ENCODE data around the gene EBF3. TPM values are rescaled to one million over a fixed set of nuclear protein-coding genes. Genes with fewer than 3 reads are reported as not detected.

The EBF3 gene
- total RNA-seq, 1 experiment from 2014 or later: 56.2 TPM

DNA sequence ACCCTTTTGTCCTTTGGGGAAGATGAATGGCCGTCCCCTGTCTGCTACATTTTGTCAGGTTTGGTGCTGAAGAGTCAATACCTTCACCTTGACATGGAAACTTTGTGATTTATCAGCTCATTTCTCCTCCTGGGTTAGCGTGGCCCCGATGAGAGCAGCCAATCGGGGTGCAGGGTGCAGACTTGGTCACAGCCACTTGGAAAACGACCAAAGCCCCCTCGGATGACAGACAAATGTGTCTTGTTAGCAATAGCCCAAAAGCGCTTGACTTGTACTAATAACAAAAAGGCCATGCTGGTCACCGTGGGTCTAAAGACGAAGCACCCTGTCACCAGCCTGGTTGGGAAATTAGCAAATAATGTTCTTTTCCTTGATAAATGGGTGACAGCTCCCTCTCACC lies 103.7 kb downstream of the EBF3 start:
- CTCF ChIA-PET: no interaction called here
- POLR2A ChIA-PET (ENCODE audit: low non-redundant PET): no interaction called here
- Histone ChIP-seq H3K36me3 (ENCODE audit: insufficient read depth, low read length, poor library complexity, severe bottlenecking) (peaks cover 67% of the 10 kb centered on the region), H3K4me3 (ENCODE audit: low read depth, low read length, poor library complexity, severe bottlenecking) (no peak overlapping the region), H3K27me3 (replicated peaks; ENCODE audit: insufficient read depth, low read depth, low read length, poor library complexity) (no peaks in the 10 kb centered on the region), H3K4me1 (ENCODE audit: insufficient read depth, low read length, poor library complexity, severe bottlenecking) (no peaks in the 10 kb centered on the region), H3K27ac (ENCODE audit: low read depth, low read length, poor library complexity, severe bottlenecking) (no peak overlapping the region), H3K9me3 (ENCODE audit: low read depth, low read length, poor library complexity, severe bottlenecking) (no peaks in the 10 kb centered on the region)
- no TSS peak for BruUV-seq (replicated peaks)
- no peak for TF ChIP-seq EZH2 (IDR thresholded peaks at IDR 0.05; ENCODE audit: borderline replicate concordance, low read depth, low read length, poor library complexity, severe bottlenecking)
- TF ChIP-seq, protein P1, sequence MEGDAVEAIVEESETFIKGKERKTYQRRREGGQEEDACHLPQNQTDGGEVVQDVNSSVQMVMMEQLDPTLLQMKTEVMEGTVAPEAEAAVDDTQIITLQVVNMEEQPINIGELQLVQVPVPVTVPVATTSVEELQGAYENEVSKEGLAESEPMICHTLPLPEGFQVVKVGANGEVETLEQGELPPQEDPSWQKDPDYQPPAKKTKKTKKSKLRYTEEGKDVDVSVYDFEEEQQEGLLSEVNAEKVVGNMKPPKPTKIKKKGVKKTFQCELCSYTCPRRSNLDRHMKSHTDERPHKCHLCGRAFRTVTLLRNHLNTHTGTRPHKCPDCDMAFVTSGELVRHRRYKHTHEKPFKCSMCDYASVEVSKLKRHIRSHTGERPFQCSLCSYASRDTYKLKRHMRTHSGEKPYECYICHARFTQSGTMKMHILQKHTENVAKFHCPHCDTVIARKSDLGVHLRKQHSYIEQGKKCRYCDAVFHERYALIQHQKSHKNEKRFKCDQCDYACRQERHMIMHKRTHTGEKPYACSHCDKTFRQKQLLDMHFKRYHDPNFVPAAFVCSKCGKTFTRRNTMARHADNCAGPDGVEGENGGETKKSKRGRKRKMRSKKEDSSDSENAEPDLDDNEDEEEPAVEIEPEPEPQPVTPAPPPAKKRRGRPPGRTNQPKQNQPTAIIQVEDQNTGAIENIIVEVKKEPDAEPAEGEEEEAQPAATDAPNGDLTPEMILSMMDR (conservative IDR thresholded peaks at IDR 0.05; ENCODE audit: low read depth, low read length): no peak
- intact Hi-C loops (cut with micrococcal nuclease; ENCODE audit: unreplicated experiment): no loop called here
- DNase-seq (ENCODE audit: low spot score): no peak

DNA sequence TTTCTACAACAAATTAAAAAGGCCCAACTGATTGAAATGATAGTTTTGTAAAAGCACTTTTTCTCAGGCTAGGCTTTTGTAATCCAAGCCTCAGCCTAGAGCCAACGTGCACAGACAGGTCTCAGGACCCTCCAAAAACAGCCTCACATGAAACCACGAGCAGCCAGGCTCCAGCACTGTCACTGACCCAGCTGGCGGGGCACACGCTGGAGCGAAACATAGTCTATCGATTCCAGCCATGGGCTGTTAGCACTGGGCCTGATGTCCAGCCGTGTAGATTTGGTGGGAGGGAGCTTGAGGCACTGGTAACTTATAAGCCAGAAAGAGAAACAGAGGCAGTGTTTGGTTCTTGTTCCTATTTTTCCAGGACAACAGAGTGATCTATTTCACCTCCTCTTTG lies 104.5 kb downstream of the EBF3 start:
- ChIA-PET POLR2A (ENCODE audit: low non-redundant PET) (interaction anchor here (0.6 kb wide), 1 partner anchor 84 kb away, joined by 6 read pairs; no protein-coding TSS in a partner anchor), CTCF (no interaction called here)
- Histone ChIP-seq H3K27ac (ENCODE audit: low read depth, low read length, poor library complexity, severe bottlenecking) (no peak overlapping the region), H3K4me1 (ENCODE audit: insufficient read depth, low read length, poor library complexity, severe bottlenecking) (peaks cover under 1% of the 10 kb centered on the region), H3K27me3 (replicated peaks; ENCODE audit: insufficient read depth, low read depth, low read length, poor library complexity) (no peaks in the 10 kb centered on the region), H3K36me3 (ENCODE audit: insufficient read depth, low read length, poor library complexity, severe bottlenecking) (peaks cover 60% of the 10 kb centered on the region), H3K9me3 (ENCODE audit: low read depth, low read length, poor library complexity, severe bottlenecking) (no peaks in the 10 kb centered on the region), H3K4me3 (ENCODE audit: low read depth, low read length, poor library complexity, severe bottlenecking) (no peak overlapping the region)
- intact Hi-C loops (cut with micrococcal nuclease; ENCODE audit: unreplicated experiment): loop anchor here (10.0 kb wide), 1 partner anchor 825 kb away; no protein-coding TSS in a partner anchor
- no TSS peak for BruUV-seq (replicated peaks)
- no peak for DNase-seq (ENCODE audit: low spot score)
- no peak for TF ChIP-seq EZH2 (IDR thresholded peaks at IDR 0.05; ENCODE audit: borderline replicate concordance, low read depth, low read length, poor library complexity, severe bottlenecking)
- TF ChIP-seq, protein P1 (conservative IDR thresholded peaks at IDR 0.05; ENCODE audit: low read depth, low read length): no peak

DNA sequence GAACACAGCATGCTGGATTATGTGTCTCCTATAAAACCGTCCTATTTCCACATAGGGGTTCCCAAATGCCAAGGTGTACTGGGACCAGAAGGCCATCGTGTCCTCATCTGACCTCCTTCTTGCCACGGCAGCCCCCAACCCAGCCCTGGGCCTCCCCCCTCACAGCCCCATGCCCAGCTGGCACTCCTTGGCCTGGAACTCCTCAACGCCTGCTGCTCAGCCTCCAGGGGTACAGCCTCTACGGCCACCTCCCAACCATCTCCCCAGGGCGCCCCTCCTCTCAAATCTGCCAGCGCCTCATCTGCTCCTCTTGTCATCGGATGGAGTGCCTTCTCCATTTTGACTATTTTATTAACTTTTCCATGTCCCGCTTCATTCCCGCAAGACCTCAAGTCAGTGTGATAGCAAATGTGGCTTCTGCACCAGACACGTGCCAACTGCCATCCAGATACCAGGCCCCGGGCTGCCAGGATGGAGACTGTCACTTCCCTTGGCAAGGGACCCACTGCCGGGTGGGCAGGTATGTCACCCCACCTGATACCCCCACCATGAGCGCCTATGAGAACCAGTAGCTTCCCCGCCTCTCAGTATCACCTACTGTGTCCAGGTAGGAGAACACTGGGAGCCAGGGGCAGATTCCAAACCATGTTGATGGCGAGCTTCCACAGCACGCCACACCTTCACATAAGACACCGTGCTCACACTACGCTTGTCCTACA lies 106.7 kb downstream of the EBF3 start:
- intact Hi-C loops (cut with micrococcal nuclease; ENCODE audit: unreplicated experiment): loop anchor here (10.0 kb wide), 1 partner anchor 823 kb away; no protein-coding TSS in a partner anchor
- TF ChIP-seq, protein P1 (conservative IDR thresholded peaks at IDR 0.05; ENCODE audit: low read depth, low read length): no peak
- no peak for TF ChIP-seq EZH2 (IDR thresholded peaks at IDR 0.05; ENCODE audit: borderline replicate concordance, low read depth, low read length, poor library complexity, severe bottlenecking)
- H3K27ac ChIP-seq (ENCODE audit: low read depth, low read length, poor library complexity, severe bottlenecking): no peak overlapping the region
- H3K36me3 ChIP-seq (ENCODE audit: insufficient read depth, low read length, poor library complexity, severe bottlenecking): peaks cover 51% of the 10 kb centered on the region
- CTCF ChIA-PET: no interaction called here
- H3K27me3 ChIP-seq (replicated peaks; ENCODE audit: insufficient read depth, low read depth, low read length, poor library complexity): no peaks in the 10 kb centered on the region
- no TSS peak for BruUV-seq (replicated peaks)
- POLR2A ChIA-PET (ENCODE audit: low non-redundant PET): no interaction called here
- DNase-seq (ENCODE audit: low spot score): no peak
- peaks cover 22% of the 10 kb centered on the region for H3K4me1 ChIP-seq (ENCODE audit: insufficient read depth, low read length, poor library complexity, severe bottlenecking)
- no peaks in the 10 kb centered on the region for H3K9me3 ChIP-seq (ENCODE audit: low read depth, low read length, poor library complexity, severe bottlenecking)
- no peak overlapping the region for H3K4me3 ChIP-seq (ENCODE audit: low read depth, low read length, poor library complexity, severe bottlenecking)

Data from A673 (cell line).